ENCODE data around the gene CPED1.
"Not testable (repeated sequence)": the region's sequence is repeated elsewhere in the genome, so short reads cannot be mapped to it uniquely, and the experiment has no call there.

The CPED1 gene

GRCh38 chr7:121252523-121253235 lies 264.2 kb downstream of the CPED1 start:
- DNase-seq (ENCODE audit: low read depth) = not testable (repeated sequence)

- no peak for DNase-seq (ENCODE audit: low read depth)
These were observed 271.3 kb downstream of the CPED1 start for GRCh38 chr7:121259826-121260225.

GRCh38 chr7:121261207-121261884 lies 272.8 kb downstream of the CPED1 start:
- no peak for DNase-seq (ENCODE audit: low read depth)

DNA sequence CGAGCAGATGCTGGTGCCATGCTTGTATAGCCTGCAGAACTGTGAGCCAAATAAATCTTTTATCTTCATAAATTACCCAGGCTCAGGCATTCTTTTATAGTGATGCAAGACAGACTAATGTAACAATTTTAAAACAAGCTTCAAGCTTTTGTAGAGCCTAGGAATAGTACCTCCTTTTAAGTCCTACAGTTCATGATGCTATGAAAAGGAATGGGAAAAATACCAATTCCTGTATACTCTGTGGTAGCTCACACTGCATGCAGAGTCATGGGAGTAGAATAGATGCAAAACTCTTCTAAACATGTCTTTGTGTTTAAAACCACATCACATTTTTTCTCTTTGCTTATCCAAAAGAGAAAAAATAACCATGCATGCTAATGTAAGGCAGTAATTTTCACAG lies 273.7 kb downstream of the CPED1 start:
- DNase-seq (ENCODE audit: low read depth) = no peak

DNA sequence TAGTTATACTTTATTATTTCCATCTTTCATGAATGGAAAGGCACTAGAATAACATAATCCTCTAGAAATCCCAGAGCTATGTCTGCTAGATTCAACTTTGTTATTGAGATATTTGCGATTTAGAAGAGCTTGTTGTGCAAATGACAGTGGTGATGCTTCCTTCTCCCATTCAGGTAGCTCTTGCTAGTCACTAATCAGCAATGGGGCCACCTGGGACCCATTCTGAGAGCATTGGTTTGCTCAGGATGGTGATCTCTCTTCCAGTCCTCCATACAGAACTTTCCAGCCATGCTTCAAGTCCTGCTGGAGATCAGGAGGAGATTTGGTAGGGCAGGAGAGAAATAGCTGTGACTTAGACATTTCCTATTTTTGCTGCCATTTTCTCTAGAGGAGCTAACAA lies 274.5 kb downstream of the CPED1 start:
- DNase-seq (ENCODE audit: low read depth) = no peak

- DNase-seq (ENCODE audit: low read depth) = no peak
These were observed 277.9 kb downstream of the CPED1 start for GRCh38 chr7:121266307-121266894.

- DNase-seq (ENCODE audit: low read depth) = no peak
These were observed 279.1 kb downstream of the CPED1 start for GRCh38 chr7:121267612-121268011.

DNA sequence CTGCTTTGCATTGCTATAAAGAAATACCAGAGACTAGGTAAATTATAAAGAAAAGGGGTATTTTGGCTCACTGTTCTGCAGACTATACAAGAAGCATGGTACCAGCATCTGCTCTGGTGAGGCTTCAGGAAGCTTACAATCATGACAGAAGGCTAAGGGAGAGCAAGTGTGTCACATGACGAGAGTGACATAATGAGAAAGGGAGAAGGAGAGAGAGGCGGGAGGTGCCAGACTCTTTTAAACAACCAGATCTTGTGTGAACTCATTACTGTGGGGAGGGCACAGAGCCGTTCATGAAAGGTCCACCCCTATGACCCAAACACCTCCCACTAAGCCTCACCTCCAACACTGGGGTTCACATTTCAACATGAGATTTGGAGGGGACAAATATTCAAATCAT lies 281.3 kb downstream of the CPED1 start:
- no peak for DNase-seq (ENCODE audit: low read depth)

DNA sequence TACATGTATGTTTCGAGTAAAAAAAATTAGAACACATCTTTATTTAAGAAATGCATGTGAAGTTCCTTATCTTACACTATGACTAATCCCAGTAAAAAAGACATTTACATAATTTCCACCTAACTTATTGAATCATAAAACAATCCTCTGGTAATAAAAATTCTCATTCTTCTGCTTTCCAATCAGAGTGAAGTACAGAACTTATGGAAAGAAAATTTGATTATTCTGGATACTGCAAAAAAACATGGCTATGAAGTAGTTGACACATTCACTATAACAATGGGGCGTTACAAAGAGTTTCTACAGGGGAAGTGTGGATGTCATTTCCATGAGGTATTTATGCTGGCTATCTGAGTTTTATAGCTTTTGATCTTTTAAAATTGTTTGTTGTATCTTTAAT lies 282.6 kb downstream of the CPED1 start:
- DNase-seq (ENCODE audit: low read depth) = no peak

- no peak for DNase-seq (ENCODE audit: low read depth)
These were observed 283.4 kb downstream of the CPED1 start for GRCh38 chr7:121271916-121272315.

DNA sequence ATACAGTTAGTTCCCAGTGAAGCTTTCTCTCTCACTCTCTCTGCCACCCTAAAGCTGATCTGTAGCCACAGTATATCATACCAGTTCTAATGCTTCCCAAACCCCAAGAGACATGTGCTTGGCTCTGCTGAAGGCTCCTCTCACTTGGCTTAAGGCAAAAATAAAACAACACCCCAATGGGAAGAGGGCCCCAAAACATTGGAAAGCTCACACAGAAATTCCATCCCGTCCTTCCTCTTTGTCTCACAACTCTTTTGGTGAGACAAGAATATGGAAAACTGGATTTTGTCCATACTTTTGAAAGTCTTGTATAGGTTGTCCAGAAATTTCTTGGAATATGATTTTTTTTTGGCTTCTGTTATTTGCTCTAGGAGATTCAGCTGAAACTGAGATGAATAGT lies 284.2 kb downstream of the CPED1 start:
- no peak for DNase-seq (ENCODE audit: low read depth)

DNA sequence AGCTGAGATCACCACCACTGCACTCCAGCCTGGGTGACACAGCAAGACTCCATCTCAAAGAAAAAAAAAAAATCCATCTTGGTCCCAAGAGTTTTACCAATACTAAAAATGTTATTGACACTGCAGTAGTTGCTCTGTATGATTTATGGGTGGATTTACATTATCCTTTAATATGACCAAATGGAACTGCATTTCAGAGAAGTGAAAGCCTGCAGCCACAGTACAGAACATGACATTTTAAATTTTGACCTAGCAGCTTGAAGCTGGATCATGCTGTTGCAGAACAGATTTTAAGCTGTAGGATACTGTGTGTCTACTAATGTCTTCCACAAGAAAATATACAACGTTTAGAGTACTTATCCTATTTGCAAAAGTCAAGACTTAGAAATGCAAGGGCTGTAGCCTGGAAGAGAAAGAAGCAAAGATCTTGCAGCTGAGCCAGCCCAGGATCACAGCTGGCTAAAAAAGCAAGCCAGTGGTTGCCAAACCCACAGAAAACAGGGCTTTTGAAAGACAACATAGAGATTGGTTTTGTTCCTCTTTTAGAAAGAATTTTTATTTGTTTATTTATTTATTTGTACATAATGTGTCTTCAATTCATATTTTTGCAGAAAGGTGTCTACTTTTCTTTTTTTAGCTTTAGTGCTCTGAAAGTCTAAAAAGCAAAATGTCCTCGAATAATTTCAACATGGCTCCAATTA lies 285.1 kb downstream of the CPED1 start:
- peak; percentile 17 for DNase-seq (ENCODE audit: low read depth)

DNA sequence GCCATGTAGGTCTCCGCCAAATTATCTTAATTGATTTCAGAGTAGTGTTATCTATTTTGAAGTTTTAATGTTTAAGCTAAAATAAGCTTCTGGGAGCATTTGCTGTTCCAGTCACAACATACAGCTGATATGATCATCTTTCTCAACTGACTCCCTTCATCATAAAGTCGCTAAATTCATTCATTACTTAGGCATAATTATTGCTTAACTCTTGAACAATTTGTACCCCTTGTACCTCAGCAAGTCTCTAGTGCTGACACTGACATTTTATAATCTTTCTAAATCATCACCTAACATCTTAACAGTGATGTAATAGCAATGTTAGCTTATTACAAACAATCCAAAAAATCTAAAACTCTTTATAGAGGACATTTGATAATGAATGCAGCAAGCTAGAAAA lies 286.0 kb downstream of the CPED1 start:
- no peak for DNase-seq (ENCODE audit: low read depth)

DNA sequence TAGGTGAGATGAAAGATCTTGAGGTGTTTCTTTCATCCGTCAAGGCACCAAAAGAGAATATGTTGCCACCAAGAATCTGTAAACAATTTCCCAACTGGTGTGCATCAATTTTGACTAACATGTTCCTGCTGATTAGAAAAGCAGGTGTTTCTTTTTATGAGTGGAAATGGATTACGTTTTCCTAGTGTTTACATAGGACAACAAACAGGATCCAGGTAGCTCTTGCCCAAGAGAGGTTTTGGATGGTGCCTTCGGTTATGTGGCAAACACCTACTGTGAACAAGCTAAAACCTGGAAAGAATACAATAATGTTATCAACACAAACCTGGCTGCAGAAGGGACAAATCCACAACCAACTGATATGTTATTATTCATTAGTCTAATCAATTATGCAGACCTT lies 286.7 kb downstream of the CPED1 start:
- no peak for DNase-seq (ENCODE audit: low read depth)

DNA sequence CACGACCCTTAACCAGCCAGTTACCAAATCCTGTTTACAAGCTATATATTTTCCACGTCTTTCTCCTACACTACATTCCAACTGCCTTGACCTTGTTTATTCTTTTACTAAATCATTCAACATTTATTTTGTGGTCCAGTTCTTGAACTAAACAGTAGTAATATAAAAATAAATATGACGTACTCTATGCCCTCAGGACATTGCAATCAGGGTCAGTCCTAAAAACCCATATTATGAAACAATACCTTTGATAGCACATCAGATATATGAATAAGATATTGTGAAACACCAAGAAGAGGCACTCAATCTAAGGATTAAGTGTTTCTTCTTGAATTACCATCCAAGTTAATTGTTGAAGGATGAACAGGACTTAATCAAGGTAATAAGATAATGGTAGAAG lies 287.8 kb downstream of the CPED1 start:
- DNase-seq (ENCODE audit: low read depth) = no peak

DNA sequence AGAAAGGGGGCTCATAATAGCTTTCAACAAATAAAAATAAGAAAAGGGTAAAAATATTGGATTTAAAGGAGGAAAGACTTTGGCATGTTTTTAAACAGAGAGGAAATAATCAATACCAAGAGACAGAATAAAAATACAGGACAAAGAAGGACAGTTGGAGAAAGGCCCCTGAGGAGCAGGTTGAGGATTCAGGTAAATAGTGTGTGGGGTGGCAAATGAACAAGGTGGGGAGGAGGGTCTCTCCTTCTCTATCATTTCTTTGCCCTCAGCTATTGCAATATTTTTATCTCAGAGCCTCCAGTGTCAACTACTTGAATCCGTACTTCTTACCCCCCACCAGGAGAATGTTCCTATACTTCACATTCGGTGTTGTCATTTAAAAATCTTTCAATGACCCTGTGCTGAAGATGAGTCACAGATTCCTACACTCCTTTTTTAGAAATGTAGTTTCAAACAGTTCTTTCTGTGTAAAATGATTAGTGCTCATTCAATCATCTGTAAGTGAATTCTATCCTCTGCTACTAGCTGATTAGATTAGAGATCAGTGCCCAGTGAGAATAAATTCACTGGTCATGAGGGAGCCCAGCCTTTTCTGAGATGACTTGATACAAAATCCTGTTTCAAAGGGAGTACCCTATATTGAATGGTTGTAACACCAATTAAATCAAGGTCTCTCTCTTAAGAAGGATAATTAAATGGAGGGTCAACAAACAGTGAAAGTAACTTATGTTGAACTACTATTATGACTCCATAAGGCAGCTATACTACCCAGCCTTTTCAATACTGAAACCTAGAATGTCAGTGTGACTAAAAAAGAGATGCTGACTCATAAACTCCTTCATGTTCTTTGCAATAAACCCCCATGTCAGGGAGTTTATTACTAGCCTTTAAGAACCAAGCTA lies 289.9 kb downstream of the CPED1 start:
- DNase-seq (ENCODE audit: low read depth) = no peak

DNA sequence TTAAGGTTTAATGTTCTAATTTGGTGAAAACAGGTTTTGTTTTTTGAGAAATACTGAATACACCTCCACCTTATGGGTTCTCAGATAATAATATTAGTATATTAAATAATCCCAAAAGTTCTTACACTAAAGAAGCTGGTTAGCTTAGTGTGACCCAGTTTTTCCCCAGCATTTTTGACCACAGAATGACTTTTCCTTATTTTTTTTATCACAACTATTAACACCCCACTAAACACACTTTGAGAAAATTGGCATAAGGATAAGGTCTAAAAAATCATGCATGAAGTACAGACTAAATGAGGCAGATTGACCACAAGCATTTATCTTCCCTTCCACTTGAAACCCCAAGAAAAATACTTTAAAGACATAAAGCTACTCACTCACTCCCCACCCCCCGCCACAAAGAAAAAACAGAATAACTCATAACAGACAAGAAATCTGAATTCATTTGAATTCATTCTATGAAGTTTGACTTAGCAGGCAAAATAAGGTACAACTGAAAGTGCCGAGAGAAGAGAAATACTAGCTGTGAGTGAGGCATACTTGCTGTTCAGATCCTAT lies 290.6 kb downstream of the CPED1 start:
- DNase-seq (ENCODE audit: low read depth) = no peak

- no peak for DNase-seq (ENCODE audit: low read depth)
These were observed 291.3 kb downstream of the CPED1 start for GRCh38 chr7:121279822-121280221.

- DNase-seq (ENCODE audit: low read depth) = no peak
These were observed 292.1 kb downstream of the CPED1 start for GRCh38 chr7:121280656-121281055.

GRCh38 chr7:121282129-121282528 lies 293.6 kb downstream of the CPED1 start:
- no peak for DNase-seq (ENCODE audit: low read depth)

DNA sequence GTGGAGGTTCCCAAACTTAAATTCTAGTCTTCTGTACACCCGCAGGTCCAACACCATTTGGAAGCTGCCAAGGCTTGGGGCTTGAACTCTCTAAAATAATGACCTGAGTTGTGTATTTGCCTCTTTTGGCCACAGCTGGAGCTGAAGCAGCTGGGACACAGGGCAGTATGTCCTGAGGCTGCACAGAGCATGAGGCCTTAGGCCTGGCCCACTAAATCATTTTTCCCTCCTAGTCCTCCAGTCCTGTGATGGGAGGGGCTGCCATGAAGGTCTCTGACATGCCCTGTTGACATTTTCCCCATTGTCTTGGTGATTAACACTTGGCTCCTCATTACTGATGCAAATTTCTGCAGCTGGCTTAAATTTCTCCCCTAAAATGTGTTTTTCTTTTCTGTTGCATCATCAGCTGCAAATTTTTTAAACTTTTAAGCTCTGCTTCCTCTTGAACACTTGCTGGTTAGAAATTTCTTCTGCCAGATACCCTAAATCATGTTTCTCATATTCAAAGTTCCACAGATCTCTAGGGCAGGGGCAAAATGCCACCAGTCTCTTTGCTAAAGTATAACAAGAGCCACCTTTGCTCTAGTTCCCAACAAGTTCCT lies 296.7 kb downstream of the CPED1 start:
- no peak for DNase-seq (ENCODE audit: low read depth)
